Activated T-cell treated with anti-CD3 and anti-CD28 coated beads, Interleukin-2, amount 50 U/mL, for 24 hours (primary cell): ENCODE results near the gene TMEM185A.
"Not testable (repeated sequence)": the region's sequence is repeated elsewhere in the genome, so short reads cannot be mapped to it uniquely, and the experiment has no call there.

ENCODE experiments used
- DNase-seq: peaks from one replicate; pipeline ENCODE4 v3.0.0-alpha.2; 2020
- H3K27ac Mint-ChIP-seq: 2 replicates; pipeline ENCODE4 v1.8.0; 2020; ENCODE audit warnings: mild to moderate bottlenecking, mixed read lengths
- H3K27me3 Mint-ChIP-seq: 2 replicates; pipeline ENCODE4 v1.8.0; 2020; ENCODE audit warnings: mixed read lengths
- H3K36me3 Mint-ChIP-seq: 2 replicates; pipeline ENCODE4 v1.8.0; 2020; ENCODE audit warnings: low read depth, mixed read lengths
- H3K4me1 Mint-ChIP-seq: 2 replicates; pipeline ENCODE4 v1.8.0; 2020; ENCODE audit warnings: low read depth, mixed read lengths
- H3K4me3 Mint-ChIP-seq: 2 replicates; pipeline ENCODE4 v1.8.0; 2020; ENCODE audit warnings: mild to moderate bottlenecking, moderate library complexity, mixed read lengths
- H3K9me3 Mint-ChIP-seq: 2 replicates; pipeline ENCODE4 v1.8.0; 2020; ENCODE audit warnings: mixed read lengths

Gene TMEM185A

GRCh38 chrX:149551245-149551938, 80.2 kb downstream of the TMEM185A start:
- H3K9me3 Mint-ChIP-seq, H3K4me3 Mint-ChIP-seq, H3K27ac Mint-ChIP-seq, H3K36me3 Mint-ChIP-seq, H3K4me1 Mint-ChIP-seq, H3K27me3 Mint-ChIP-seq, DNase-seq: not testable (repeated sequence)

GRCh38 chrX:149550454-149550853, 81.1 kb downstream of the TMEM185A start:
- H3K36me3 Mint-ChIP-seq, H3K27me3 Mint-ChIP-seq, H3K9me3 Mint-ChIP-seq, H3K27ac Mint-ChIP-seq, H3K4me1 Mint-ChIP-seq, H3K4me3 Mint-ChIP-seq, DNase-seq: not testable (repeated sequence)

GRCh38 chrX:149549701-149550100, 81.9 kb downstream of the TMEM185A start, which contains the start of gene HSFX3:
Gene HSFX3 (minus strand): TSS chrX:149549924. CDS start chrX:149549852, 72 bp downstream.
- H3K36me3 Mint-ChIP-seq = peaks cover 11% of the 10 kb centered on the region
- H3K27ac Mint-ChIP-seq, H3K9me3 Mint-ChIP-seq, DNase-seq, H3K4me3 Mint-ChIP-seq, H3K27me3 Mint-ChIP-seq, H3K4me1 Mint-ChIP-seq: not testable (repeated sequence)

- H3K4me1 Mint-ChIP-seq, H3K9me3 Mint-ChIP-seq, H3K4me3 Mint-ChIP-seq, H3K27ac Mint-ChIP-seq, DNase-seq, H3K27me3 Mint-ChIP-seq: not testable (repeated sequence)
- H3K36me3 Mint-ChIP-seq = peaks cover 14% of the 10 kb centered on the region
These were observed 83.8 kb downstream of the TMEM185A start for GRCh38 chrX:149547782-149548181.

GRCh38 chrX:149546962-149547361, 84.6 kb downstream of the TMEM185A start:
- H3K27me3 Mint-ChIP-seq, H3K27ac Mint-ChIP-seq: not testable (repeated sequence)
- peaks cover 14% of the 10 kb centered on the region for H3K36me3 Mint-ChIP-seq

More at GRCh38 chrX:149546962-149547361, 84.6 kb downstream of the TMEM185A start:
- not testable (repeated sequence) for H3K4me3 Mint-ChIP-seq, H3K4me1 Mint-ChIP-seq, DNase-seq, H3K9me3 Mint-ChIP-seq
